HuH-7.5 (cell line): ENCODE measurements around the gene GSAP.

ENCODE experiments used
- DNase-seq: peaks from one replicate; pipeline ENCODE4 v3.0.0; 2011; ENCODE audit warnings: low spot score

The GSAP gene

GRCh38 chr7:77407906-77408305, 8.2 kb downstream of the GSAP start:
- no peak for DNase-seq

DNA sequence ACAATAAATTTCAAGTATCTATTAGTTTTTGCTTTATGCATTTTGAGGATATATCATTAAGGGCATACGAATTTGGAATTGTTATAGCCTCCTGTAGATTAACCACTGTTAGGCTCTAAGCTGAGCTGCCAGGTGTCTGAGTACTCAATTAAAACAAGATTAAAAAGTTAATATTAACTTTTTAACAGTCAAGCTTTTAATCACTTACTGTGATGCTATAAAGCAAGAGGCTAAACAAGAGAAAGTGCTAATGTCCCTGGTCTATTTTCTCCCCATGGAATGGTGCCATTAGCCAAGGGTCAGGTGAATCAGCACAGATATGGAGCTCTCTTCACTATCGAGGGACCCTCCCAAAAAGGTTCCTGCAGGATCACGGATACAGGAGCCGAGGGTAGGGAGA, 9.7 kb downstream of the GSAP start:
- no peak for DNase-seq

DNA sequence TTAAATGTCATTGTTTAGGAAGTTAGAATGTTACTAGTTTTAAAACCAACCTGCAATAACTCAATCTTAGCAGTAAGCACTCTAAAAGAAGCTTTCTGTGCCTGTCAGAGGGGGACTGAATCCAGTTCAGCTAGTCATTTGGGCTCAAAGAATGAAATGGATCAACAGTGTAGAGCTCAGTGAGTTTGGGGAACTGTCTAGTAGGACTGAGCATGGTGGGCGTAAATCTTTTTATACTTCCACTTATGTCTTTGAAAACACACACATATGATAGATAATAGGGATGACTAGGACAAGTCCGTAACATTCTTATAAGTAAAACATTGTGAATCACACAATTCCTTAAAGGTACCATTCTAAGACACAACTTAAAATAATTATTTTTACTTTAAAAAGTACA, 11.5 kb downstream of the GSAP start:
- DNase-seq, result no peak

DNA sequence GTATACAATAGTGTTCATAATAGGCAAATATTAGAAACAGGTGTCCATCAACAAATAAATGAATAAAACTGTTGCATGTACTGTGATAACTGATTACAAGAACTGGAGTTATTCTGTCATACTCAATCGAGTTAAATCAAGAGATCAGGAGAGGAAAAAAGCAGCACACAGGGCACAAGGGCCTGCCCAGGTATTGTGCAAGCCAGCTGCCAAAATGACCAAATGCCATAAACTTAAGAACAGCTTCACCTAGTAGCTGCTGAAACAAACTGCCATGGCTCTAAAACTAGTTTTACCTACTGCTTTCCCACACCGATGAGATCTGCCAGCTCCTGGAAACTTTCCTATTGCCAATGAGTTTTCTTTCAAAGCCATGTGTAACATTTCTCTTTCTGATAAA, 12.2 kb downstream of the GSAP start:
- DNase-seq, result no peak

GRCh38 chr7:77402818-77403217, 13.3 kb downstream of the GSAP start:
- DNase-seq, result no peak

- DNase-seq, result no peak
These were observed 15.1 kb downstream of the GSAP start for GRCh38 chr7:77401002-77401401.

DNA sequence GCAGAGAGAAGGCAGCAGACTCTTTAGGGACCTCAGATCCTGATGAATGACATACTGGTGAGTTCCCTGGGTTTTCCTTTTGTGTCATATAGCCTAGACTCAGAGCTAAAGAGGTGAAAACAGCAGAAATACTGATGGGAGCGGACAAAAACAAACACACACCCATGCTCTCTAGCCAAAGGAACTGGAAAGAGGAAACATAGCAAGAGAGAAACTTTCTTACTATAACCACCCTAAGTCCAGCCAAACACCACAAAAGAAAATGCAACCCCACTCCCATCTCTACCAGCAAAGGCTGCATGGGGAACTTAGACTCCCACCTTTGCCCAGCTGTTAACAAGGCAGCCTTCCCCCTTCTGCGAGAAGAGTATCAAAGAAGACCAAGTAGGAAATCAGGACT, 16.3 kb downstream of the GSAP start:
- DNase-seq, result no peak

DNA sequence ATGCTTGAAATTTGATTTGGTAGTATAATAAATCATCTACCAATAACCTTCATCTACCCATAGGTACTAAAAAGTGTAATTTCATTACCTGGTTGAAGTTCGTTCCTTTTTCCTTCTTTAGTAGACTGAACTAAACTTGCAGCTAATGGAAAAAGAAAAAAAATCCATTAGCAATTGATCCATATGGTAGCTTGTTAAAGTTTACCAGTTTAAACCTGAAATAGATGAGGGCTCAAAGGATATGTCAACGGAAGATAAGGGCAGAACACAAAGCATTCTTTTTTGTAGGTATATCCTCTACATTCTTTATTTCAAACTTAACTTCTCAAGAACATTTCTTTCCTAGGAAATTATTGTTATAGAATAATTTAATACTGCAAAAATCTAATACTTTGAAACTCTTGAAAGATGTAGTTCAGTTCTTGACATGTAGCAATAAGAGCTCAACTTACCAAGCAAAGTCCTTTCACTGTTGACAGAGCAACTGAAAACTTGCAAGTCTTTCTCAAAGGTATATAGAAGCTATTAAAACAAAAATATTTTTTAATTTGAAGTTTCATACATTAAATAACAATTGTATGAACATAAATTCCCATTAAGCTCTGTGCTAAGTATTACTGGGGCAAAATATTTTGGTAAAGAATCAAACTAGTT, 19.1 kb downstream of the GSAP start:
- DNase-seq, result no peak

- DNase-seq, result no peak
These were observed 20.5 kb downstream of the GSAP start for GRCh38 chr7:77395626-77396025.

DNA sequence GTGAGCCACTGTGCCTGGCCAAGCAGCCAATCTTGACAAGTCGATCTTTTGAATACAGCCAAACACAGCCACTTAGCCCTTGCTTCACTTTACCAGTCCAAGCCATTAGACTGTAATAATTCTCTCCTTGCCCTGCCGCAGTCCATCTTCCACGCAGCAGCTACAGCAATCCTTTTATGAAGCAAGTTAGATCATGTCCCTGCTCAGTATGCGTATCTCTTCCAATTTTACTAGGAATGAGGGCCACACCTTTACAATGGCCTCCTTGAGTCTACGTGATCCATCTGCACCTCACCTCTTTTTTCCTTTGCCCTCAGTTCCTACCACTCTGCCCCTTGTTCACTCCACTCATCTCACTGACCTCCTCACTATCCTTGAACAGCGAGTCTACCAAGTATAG, 22.2 kb downstream of the GSAP start:
- no peak for DNase-seq

DNA sequence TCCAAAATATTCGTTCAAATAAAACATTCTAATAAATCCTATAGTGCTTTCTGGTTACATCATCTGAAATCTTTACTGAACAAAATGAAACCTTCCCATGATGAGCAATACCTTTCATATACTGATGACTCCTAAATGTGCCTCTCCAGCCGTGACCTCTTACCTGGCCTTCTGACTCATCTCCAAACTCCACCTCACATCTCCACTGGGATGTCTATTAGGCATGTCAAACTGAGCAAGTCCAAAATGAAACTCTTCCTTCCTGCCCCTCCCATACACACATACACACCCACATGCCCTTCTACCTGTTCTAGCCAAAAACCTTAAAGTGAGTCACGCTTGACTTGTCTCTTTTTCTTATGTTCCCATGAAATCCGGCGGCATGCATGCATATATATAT, 22.9 kb downstream of the GSAP start:
- no peak for DNase-seq

- DNase-seq, result no peak
These were observed 24.9 kb downstream of the GSAP start for GRCh38 chr7:77391230-77391629.

- DNase-seq, result no peak
These were observed 28.0 kb downstream of the GSAP start for GRCh38 chr7:77388055-77388641.

DNA sequence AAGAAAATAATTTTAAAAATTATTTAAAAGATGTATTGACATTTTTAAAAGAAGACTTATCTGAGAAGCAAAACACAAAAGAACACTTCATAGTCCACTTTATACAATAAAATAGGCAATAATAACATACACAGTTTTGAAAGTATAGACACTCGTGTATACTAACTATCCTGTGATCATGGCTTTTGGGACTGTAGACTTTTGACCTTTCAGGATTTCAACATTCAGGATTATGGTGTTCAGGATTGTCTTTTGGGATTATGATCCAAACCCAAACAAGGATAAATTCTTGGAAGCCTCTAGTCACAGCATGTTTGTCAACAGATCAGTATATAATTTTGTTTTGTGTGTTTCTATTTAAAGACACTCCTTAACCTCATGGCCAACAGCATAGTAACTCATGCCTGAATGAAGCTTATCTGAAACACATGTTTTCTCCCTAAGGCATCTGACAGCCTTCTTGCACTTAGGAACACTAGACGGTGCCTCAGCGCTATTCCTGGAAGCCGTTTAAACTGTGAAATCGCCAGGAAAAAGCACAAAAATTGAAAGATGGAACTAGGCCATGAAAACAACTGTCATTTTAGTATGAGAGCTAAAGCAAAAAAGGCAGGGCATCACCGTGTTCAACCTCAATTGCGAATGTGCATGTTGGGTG, 29.9 kb downstream of the GSAP start:
- no peak for DNase-seq

DNA sequence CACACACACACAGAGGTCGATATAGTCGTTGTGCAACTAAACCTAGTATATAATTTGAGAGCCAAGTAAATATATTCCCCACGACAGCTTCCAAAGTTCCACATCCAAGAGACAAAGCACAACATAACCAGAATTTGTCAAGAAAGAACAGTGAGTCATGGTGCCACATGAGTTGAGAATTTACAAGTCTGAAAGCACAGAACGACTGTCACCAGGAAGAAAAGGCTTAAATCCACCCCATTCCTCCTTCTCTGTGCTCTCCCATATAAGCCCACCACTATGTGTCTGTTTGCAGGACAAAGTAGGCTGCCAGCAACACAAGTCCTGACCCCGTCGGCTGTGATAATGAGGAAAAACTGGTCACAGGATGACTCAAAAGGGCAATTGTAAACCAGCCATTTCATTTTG, 32.8 kb downstream of the GSAP start:
- no peak for DNase-seq

- DNase-seq, result no peak
These were observed 33.6 kb downstream of the GSAP start for GRCh38 chr7:77382532-77382931.

DNA sequence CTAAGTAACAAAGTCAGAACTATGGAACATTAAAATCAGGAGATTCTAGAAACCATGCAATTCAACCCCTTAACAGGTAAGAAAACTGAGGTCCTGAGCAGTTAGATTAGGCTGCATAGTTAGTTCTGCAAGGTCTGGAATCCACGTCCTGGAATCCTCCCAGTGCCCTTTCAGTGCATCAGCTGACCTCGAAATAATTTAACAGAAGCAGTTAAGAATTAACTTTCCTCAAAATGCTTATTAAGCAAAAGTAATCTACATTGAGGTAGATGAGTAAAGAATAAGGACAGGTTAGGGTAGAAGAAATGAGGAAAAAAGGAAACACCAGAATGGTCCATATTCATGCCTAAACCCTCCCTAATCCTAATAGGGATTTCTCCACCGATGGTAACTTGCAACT, 37.6 kb downstream of the GSAP start:
- no peak for DNase-seq

GRCh38 chr7:77370606-77371005, 45.5 kb downstream of the GSAP start:
- DNase-seq, result no peak

GRCh38 chr7:77368974-77369373, 47.2 kb downstream of the GSAP start:
- no peak for DNase-seq

GRCh38 chr7:77367976-77368375, 48.2 kb downstream of the GSAP start:
- DNase-seq, result no peak

DNA sequence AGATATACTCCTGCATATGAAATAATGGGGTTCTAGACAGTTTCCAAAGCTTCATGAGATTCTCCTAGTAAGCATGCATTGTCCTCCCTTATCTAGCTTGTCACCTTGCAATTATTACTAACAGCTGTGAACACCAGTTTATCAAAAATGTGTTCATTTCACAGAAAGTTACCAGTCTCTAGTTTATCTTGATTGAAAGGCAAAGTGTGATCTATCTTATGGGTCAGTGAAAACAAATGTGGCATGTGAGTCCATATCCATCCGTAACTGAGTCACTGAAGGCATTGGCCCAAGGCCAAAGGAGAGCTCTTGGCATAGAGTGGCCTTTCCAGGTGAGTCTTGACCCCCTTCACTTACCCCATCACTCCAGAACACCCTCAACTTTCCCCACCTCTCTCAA, 53.2 kb downstream of the GSAP start:
- DNase-seq, result no peak

- DNase-seq, result no peak
These were observed 55.2 kb downstream of the GSAP start for GRCh38 chr7:77360969-77361368.

DNA sequence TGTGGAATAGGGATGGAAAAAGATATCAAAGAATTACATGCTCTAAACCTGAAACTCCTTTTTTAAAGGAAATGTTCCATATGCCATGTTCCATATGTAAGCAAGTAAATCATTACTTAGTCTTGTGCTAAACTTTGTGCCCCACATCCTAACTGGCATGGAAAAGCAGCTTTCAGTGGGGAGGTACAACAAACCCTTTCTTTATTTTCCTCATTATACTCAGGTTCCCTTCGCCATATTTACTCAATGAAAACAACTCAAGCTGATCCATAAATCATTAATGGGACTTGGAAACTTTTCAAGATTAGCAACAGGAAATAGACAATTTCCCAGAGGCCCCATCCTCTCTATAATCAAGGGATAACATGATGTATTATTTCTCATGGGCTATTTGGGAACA, 56.0 kb downstream of the GSAP start:
- DNase-seq, result no peak

DNA sequence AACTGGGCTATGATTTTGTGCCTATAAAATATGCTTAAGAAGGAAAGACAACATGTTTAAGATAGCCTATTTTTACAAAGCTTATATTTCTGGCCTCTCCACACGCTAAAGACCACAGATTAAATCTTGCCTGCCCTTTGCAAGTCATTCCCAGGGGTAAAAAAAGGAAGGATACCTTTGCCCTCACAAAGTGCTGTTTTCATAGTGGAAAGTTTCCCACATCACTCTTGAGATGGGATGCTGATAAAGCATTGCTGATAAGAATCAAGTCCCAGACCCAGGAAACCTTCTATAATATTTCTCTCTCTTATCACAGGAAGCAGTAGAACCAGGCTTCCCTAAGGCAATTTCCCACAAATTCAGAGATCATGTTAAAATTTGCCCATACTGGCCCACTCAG, 56.5 kb downstream of the GSAP start:
- DNase-seq, result no peak
